Smooth muscle cell (in vitro differentiated cells): Measurements from ENCODE around the gene BCL3. TPM values are rescaled to one million over a fixed set of nuclear protein-coding genes. Genes with fewer than 3 reads are reported as not detected.

Experiments used
- DNase-seq: peaks from one replicate; lab custom pipeline; 2025; ENCODE audit not compliant: unreplicated experiment; lab: John Stamatoyannopoulos, UW
- H2AFZ ChIP-seq: fragments of 200-600 bp; sonication (generic); 2 replicates; pipeline ENCODE4 v1.6.0; 2016; ENCODE audit warnings: antibody characterized with exemption, low read depth, mild to moderate bottlenecking
- H3F3A ChIP-seq: fragments of 200-600 bp; sonication (generic); 2 replicates; pipeline ENCODE4 v1.6.0; 2017; ENCODE audit warnings: antibody characterized with exemption, low read depth
- H3K27ac ChIP-seq: fragments of 200-600 bp; sonication (generic); 2 replicates; pipeline ENCODE4 v1.5.1; 2016; ENCODE audit warnings: low read depth, mild to moderate bottlenecking
- H3K27me3 ChIP-seq: fragments of 200-600 bp; sonication (generic); 2 replicates; pipeline ENCODE4 v1.6.1; 2016; ENCODE audit warnings: low read depth, mild to moderate bottlenecking
- H3K36me3 ChIP-seq: fragments of 200-600 bp; sonication (generic); 2 replicates; pipeline ENCODE4 v1.5.1; 2016; ENCODE audit warnings: low read depth
- H3K4me1 ChIP-seq: fragments of 200-600 bp; sonication (generic); 2 replicates; pipeline ENCODE4 v1.5.1; 2016; ENCODE audit warnings: low read depth
- H3K4me2 ChIP-seq: fragments of 200-600 bp; sonication (generic); 2 replicates; pipeline ENCODE4 v1.6.0; 2016; ENCODE audit warnings: mild to moderate bottlenecking
- H3K4me3 ChIP-seq: fragments of 200-600 bp; sonication (generic); 2 replicates; pipeline ENCODE4 v1.5.1; 2016; ENCODE audit warnings: mild to moderate bottlenecking
- H3K79me2 ChIP-seq: fragments of 200-600 bp; sonication (generic); 2 replicates; pipeline ENCODE4 v1.6.0; 2016; ENCODE audit warnings: low read depth, mild to moderate bottlenecking
- H3K9ac ChIP-seq: fragments of 200-600 bp; sonication (generic); 2 replicates; pipeline ENCODE4 v1.6.0; 2016; ENCODE audit warnings: low read depth
- H3K9me3 ChIP-seq: fragments of 200-600 bp; sonication (generic); replicated peaks from 2 replicates; pipeline ENCODE4 v1.5.1; 2016; ENCODE audit warnings: low read depth
- H4K20me1 ChIP-seq: fragments of 200-600 bp; sonication (generic); 2 replicates; pipeline ENCODE4 v1.6.0; 2016; ENCODE audit warnings: low read depth
- CTCF ChIP-seq: fragments of 200-600 bp; sonication (generic); IDR thresholded peaks from 2 replicates; pipeline ENCODE4 v1.5.1; 2017; ENCODE audit warnings: borderline replicate concordance, mild to moderate bottlenecking, antibody characterized with exemption; ENCODE audit not compliant: insufficient read depth, poor library complexity, severe bottlenecking
- WGBS: methylation state at CpG from one replicate; pipeline ENCODE4 v1.1.7; 2016; ENCODE audit warnings: low lambda C conversion rate; 5-methylcytosine and 5-hydroxymethylcytosine counted together
- polyA plus RNA-seq: library from polyadenylated mRNA; unstranded; fragments of >200 nt; fragmentation: Nextera tagmentation; extraction: Ambion mirVana; gene quantifications from 2 replicates; pipeline ENCODE4 v1.2.1, GENCODE V29; 2016
- total RNA-seq: library from RNA; depleted of rRNA; stranded (reverse); fragments of >200 nt; gene quantifications from 2 replicates; pipeline ENCODE4 v1.2.3, GENCODE V29; 2014

Gene BCL3
- total and polyA plus RNA-seq, 2 experiments from 2014 or later, result 12.2 to 52.8 TPM

DNA sequence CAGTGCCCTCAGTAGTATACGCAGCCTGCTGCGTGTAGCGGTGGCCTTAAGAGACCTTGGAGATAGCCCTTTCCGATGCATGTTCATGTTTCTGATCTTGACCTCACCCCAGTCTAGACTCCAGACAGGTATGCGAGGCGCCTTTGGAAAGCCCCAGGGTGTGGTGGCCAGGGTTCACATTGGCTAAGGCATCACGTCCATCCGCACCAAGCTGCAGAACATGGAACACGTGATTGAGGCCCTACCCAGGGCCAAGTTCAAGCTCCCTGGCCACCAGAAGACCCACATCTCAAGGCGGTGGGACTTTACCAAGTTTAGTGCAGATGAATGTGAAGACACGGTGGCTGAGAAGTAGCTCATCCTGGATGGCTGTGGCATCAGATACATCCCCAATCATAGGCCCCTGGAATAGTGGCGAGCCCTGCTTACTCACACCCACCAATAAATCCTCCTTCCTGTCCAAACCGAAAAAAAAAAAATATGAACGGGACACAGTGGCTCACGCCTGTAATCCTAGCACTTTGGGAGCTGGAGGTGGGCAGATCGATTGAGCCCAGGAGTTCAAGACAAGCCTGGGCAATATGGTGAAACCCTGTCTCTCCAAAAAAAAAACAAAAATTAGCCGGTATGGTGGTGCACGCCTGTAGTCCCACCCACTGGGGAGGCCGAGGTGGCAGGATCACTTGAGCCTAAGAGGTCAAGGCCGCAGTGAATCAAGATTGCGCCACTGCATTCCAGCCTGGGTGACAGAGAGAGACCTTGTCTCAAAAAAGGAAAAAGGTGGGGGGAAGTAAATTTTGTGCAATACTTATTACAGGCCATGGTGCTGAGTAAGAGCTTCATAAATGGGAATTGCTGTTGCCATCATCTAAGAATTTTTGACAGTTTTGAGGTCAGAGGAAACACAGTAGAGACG, 16.8 kb downstream of the BCL3 start:
- H3K36me3 ChIP-seq, result no peaks in the 10 kb centered on the region
- H4K20me1 ChIP-seq, result peaks cover 2% of the 10 kb centered on the region
- no peak for TF ChIP-seq CTCF
- H3K4me1 ChIP-seq, result no peaks in the 10 kb centered on the region
- H3K4me3 ChIP-seq, result no peak overlapping the region
- H3K4me2 ChIP-seq, result no peak overlapping the region
- no peaks in the 10 kb centered on the region for H3K27me3 ChIP-seq
- no peak for DNase-seq
- no peaks in the 10 kb centered on the region for H3K79me2 ChIP-seq
- H2AFZ ChIP-seq, result no peak overlapping the region
- no peak overlapping the region for H3K27ac ChIP-seq
- no peaks in the 10 kb centered on the region for H3F3A ChIP-seq
- no peak overlapping the region for H3K9ac ChIP-seq
- H3K9me3 ChIP-seq, result no peaks in the 10 kb centered on the region
- 81% methylated on average over 22 of the region's 22 CpGs for WGBS

GRCh38 chr19:44765949-44766335, 17.4 kb downstream of the BCL3 start:
- no peaks in the 10 kb centered on the region for H3F3A ChIP-seq
- no peak for DNase-seq
- no peak overlapping the region for H3K4me3 ChIP-seq
- WGBS, result 94% methylated on average over 3 of the region's 3 CpGs
- no peak overlapping the region for H3K9ac ChIP-seq
- H3K4me1 ChIP-seq, result no peaks in the 10 kb centered on the region
- no peak overlapping the region for H3K27ac ChIP-seq
- H3K9me3 ChIP-seq, result no peaks in the 10 kb centered on the region
- H2AFZ ChIP-seq, result no peak overlapping the region
- H4K20me1 ChIP-seq, result no peaks in the 10 kb centered on the region
- H3K27me3 ChIP-seq, result no peaks in the 10 kb centered on the region
- TF ChIP-seq CTCF, result no peak
- no peaks in the 10 kb centered on the region for H3K79me2 ChIP-seq
- H3K36me3 ChIP-seq, result no peaks in the 10 kb centered on the region
- H3K4me2 ChIP-seq, result no peak overlapping the region

- DNase-seq, result no peak
- no peak overlapping the region for H3K4me2 ChIP-seq
- no peak overlapping the region for H3K27ac ChIP-seq
- H3K36me3 ChIP-seq, result no peaks in the 10 kb centered on the region
- no peaks in the 10 kb centered on the region for H3K4me1 ChIP-seq
- H3K27me3 ChIP-seq, result no peaks in the 10 kb centered on the region
- no peak overlapping the region for H3K9ac ChIP-seq
- no peak for TF ChIP-seq CTCF
- H4K20me1 ChIP-seq, result no peaks in the 10 kb centered on the region
- 91% methylated on average over 11 of the region's 11 CpGs for WGBS
- no peaks in the 10 kb centered on the region for H3K79me2 ChIP-seq
- H3K4me3 ChIP-seq, result no peak overlapping the region
- no peak overlapping the region for H2AFZ ChIP-seq
- no peaks in the 10 kb centered on the region for H3K9me3 ChIP-seq
- no peaks in the 10 kb centered on the region for H3F3A ChIP-seq
Measured at GRCh38 chr19:44767295-44768180, 19.0 kb downstream of the BCL3 start.
